Choroid plexus epithelial cell (primary cell): Measurements from ENCODE around the gene FNDC3B.

Experiments
- DNase-seq: peaks from one replicate; pipeline ENCODE4 v3.0.0-alpha.2; 2010; ENCODE audit warnings: low read depth
- H3K4me3 ChIP-seq: 2 replicates; pipeline ENCODE4 v1.5.1; 2011; ENCODE audit warnings: low read depth, mild to moderate bottlenecking, control low read depth, low read length, moderate library complexity
- CTCF ChIP-seq: conservative IDR thresholded peaks from 2 replicates; pipeline ENCODE4 v1.5.1; 2011; ENCODE audit warnings: low read depth, mild to moderate bottlenecking, control low read depth, inconsistent platforms, low read length, moderate library complexity

The FNDC3B gene

GRCh38 chr3:172198428-172198827 lies 159.1 kb downstream of the FNDC3B start:
- no peak overlapping the region for H3K4me3 ChIP-seq
- no peak for DNase-seq
- no peak for TF ChIP-seq CTCF

DNA sequence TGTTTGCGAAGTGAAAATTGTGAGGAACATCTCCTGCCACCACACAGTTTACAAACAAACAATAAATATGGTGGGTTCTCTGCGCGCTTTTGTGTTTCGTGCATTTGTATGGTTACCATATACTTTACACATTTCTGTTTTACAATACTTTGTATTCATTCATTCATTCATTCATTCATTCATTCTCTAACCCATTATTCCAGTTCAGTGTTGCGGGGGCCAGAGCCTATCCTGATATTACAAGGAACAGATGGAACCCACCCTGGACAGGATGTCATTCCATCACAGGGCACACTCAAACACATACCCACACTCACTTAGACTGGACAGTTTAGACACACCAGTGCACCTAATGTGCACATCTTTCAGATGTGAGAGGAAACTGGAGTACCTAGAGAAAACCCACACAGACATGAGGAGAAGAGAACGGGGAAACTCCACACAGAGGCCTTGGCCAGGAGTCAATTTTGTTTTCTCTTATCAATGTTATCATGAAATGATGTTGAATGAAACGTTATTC lies 160.5 kb downstream of the FNDC3B start:
- DNase-seq = no peak
- no peak overlapping the region for H3K4me3 ChIP-seq
- TF ChIP-seq CTCF = no peak

GRCh38 chr3:172201136-172201869 lies 161.9 kb downstream of the FNDC3B start:
- no peak for TF ChIP-seq CTCF
- no peak overlapping the region for H3K4me3 ChIP-seq
- peak; percentile 90 for DNase-seq

GRCh38 chr3:172201870-172202236 lies 162.5 kb downstream of the FNDC3B start:
- TF ChIP-seq CTCF = peak; percentile 23
- peak; percentile 92 for DNase-seq

DNA sequence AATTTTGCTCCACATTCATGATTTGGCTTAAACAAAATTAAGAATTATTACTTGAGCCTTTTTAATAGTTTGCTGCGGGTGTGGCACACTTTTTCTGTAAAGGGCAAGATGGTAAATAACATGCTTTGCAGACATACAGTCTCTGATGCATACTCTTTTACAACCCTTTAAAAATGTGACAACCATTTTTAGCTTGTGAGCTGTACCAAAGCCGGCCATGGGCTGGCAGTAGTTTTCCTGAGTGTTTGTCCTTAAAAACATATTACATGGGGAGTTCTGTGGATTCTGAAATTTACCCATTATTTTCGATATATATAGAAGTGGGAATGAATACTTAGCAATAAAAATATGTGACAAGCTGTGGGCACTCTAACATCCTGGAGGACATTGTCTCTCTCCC lies 163.4 kb downstream of the FNDC3B start:
- no peak overlapping the region for H3K4me3 ChIP-seq
- TF ChIP-seq CTCF = peak; percentile 10
- DNase-seq = no peak

More at GRCh38 chr3:172201870-172202236, 162.5 kb downstream of the FNDC3B start:
- H3K4me3 ChIP-seq = no peak overlapping the region

- no peak overlapping the region for H3K4me3 ChIP-seq
- peak; percentile 50 for DNase-seq
- TF ChIP-seq CTCF = no peak
These were observed 164.3 kb downstream of the FNDC3B start for GRCh38 chr3:172203522-172204258.
